MM.1S (cell line): ENCODE results near the gene KSR2.
"Not testable (repeated sequence)": the region's sequence is repeated elsewhere in the genome, so short reads cannot be mapped to it uniquely, and the experiment has no call there.

Experiments
- DNase-seq: peaks from one replicate; pipeline ENCODE4 v3.0.0-alpha.2; 2015
- H2AFZ ChIP-seq: fragments of 300-600 bp; sonication (generic); 2 replicates; pipeline ENCODE4 v1.6.0; 2016; ENCODE audit warnings: antibody characterized with exemption, low read length
- H3F3A ChIP-seq: fragments of 300-600 bp; sonication (generic); 2 replicates; pipeline ENCODE4 v1.6.1; 2016; ENCODE audit warnings: mild to moderate bottlenecking, antibody characterized with exemption, low read length, moderate library complexity, mixed read lengths; ENCODE audit not compliant: insufficient read depth
- H3K27ac ChIP-seq: fragments of 300-600 bp; sonication (generic); 2 replicates; pipeline ENCODE4 v1.5.1; 2016; ENCODE audit warnings: mild to moderate bottlenecking, low read length
- H3K27me3 ChIP-seq: fragments of 300-600 bp; sonication (generic); replicated peaks from 2 replicates; pipeline ENCODE4 v1.6.0; 2016; ENCODE audit warnings: low read length; ENCODE audit not compliant: insufficient read depth
- H3K36me3 ChIP-seq: fragments of 300-600 bp; sonication (generic); replicated peaks from 2 replicates; pipeline ENCODE4 v1.6.1; 2016; ENCODE audit warnings: mild to moderate bottlenecking, low read length, mixed read lengths; ENCODE audit not compliant: insufficient read depth
- H3K4me1 ChIP-seq: fragments of 300-600 bp; sonication (generic); 2 replicates; pipeline ENCODE4 v1.6.1; 2016; ENCODE audit warnings: low read length, mixed read lengths
- H3K4me2 ChIP-seq: fragments of 300-600 bp; sonication (generic); 2 replicates; pipeline ENCODE4 v1.6.0; 2016; ENCODE audit warnings: low read depth, low read length
- H3K4me3 ChIP-seq: fragments of 300-600 bp; sonication (generic); 2 replicates; pipeline ENCODE4 v1.5.1; 2016; ENCODE audit warnings: low read length, mixed read lengths
- H3K79me2 ChIP-seq: fragments of 300-600 bp; sonication (generic); 2 replicates; pipeline ENCODE4 v1.6.1; 2016; ENCODE audit warnings: mixed run types, low read length, mixed read lengths
- H3K9ac ChIP-seq: fragments of 300-600 bp; sonication (generic); 2 replicates; pipeline ENCODE4 v1.6.1; 2016; ENCODE audit warnings: low read length, mixed read lengths
- H3K9me2 ChIP-seq: fragments of 300-600 bp; sonication (generic); replicated peaks from 2 replicates; pipeline ENCODE4 v1.6.1; 2016; ENCODE audit warnings: mild to moderate bottlenecking, low read length, mixed read lengths; ENCODE audit not compliant: insufficient read depth
- H3K9me3 ChIP-seq: fragments of 300-600 bp; sonication (generic); replicated peaks from 2 replicates; pipeline ENCODE4 v1.6.1; 2016; ENCODE audit warnings: mild to moderate bottlenecking, low read length, mixed read lengths; ENCODE audit not compliant: insufficient read depth
- H4K20me1 ChIP-seq: fragments of 300-600 bp; sonication (generic); 2 replicates; pipeline ENCODE4 v1.6.1; 2016; ENCODE audit warnings: mild to moderate bottlenecking, low read length, moderate library complexity, mixed read lengths; ENCODE audit not compliant: insufficient read depth
- EZH2 ChIP-seq: fragments of 300-600 bp; sonication (generic); optimal IDR thresholded peaks from 2 replicates; pipeline ENCODE3; 2017; ENCODE audit warnings: low read depth, mild to moderate bottlenecking, antibody characterized with exemption, low read length, mixed read lengths
- EZH2phosphoT487 ChIP-seq: fragments of 300-600 bp; sonication (generic); IDR thresholded peaks from 2 replicates; pipeline ENCODE4 v1.6.1; 2018; ENCODE audit warnings: antibody characterized with exemption, low read length
- TF ChIP-seq, protein P1 (sequence below): fragments of 300-600 bp; sonication (generic); IDR thresholded peaks from 2 replicates; pipeline ENCODE4 v1.5.1; 2016; ENCODE audit warnings: antibody characterized with exemption, low read length, mixed read lengths

Gene KSR2

DNA sequence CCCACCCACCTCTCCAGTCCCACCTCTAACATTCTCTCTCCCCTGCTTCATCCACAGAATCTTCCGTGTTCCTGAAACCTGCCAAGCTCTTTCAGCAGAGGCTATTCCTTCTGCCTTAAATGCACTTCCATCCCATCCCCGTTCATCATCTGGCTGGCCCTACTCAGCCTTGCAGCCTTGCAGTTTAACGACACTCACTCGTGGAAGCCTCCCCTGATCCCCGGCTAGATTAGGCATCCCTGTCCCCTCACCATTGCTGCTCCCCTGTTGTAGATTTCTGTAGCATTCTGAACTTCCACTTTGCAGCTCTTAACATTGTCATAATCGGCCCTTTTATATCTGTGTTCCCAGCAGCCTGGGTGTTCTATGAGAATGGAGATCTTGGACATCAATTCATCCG is 326.9 kb downstream of the KSR2 start:
- H3K79me2 ChIP-seq, result no peaks in the 10 kb centered on the region
- H3K4me2 ChIP-seq, result no peak overlapping the region
- no peaks in the 10 kb centered on the region for H3F3A ChIP-seq
- no peak for TF ChIP-seq EZH2phosphoT487
- no peak for TF ChIP-seq EZH2
- TF ChIP-seq, protein P1, sequence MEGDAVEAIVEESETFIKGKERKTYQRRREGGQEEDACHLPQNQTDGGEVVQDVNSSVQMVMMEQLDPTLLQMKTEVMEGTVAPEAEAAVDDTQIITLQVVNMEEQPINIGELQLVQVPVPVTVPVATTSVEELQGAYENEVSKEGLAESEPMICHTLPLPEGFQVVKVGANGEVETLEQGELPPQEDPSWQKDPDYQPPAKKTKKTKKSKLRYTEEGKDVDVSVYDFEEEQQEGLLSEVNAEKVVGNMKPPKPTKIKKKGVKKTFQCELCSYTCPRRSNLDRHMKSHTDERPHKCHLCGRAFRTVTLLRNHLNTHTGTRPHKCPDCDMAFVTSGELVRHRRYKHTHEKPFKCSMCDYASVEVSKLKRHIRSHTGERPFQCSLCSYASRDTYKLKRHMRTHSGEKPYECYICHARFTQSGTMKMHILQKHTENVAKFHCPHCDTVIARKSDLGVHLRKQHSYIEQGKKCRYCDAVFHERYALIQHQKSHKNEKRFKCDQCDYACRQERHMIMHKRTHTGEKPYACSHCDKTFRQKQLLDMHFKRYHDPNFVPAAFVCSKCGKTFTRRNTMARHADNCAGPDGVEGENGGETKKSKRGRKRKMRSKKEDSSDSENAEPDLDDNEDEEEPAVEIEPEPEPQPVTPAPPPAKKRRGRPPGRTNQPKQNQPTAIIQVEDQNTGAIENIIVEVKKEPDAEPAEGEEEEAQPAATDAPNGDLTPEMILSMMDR, result no peak
- H3K9me3 ChIP-seq, result no peaks in the 10 kb centered on the region
- H3K4me1 ChIP-seq, result no peaks in the 10 kb centered on the region
- no peak overlapping the region for H3K9ac ChIP-seq
- no peaks in the 10 kb centered on the region for H4K20me1 ChIP-seq
- no peak overlapping the region for H2AFZ ChIP-seq
- no peaks in the 10 kb centered on the region; the same call in 1 of the 2 replicates for H3K27me3 ChIP-seq
- no peak for DNase-seq
- no peak overlapping the region for H3K4me3 ChIP-seq
- no peaks in the 10 kb centered on the region for H3K36me3 ChIP-seq
- H3K27ac ChIP-seq, result no peak overlapping the region
- no peaks in the 10 kb centered on the region for H3K9me2 ChIP-seq

DNA sequence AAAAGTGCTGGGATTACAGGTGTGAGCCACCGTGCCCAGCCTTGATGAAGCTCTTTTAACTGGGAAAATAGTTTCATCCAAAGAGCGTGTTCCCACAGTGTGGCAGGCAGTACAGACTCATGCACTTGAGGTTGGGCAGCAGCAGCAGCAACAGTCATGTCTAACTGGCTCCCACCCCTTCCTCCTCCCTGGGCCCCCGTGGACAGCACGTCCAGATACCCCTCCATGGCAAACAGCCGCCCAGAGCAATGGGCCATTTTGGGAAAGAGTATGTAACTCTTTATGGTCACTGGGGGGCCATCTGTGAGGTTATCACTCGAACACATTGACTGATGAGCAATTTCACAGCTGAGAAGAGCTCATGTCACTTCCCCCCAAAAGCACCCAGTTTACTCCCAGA is 328.3 kb downstream of the KSR2 start:
- Histone ChIP-seq H3K9me2 (no peaks in the 10 kb centered on the region), H3K79me2 (no peaks in the 10 kb centered on the region), H3K36me3 (no peaks in the 10 kb centered on the region), H4K20me1 (no peaks in the 10 kb centered on the region), H3K4me3 (no peak overlapping the region), H3K27ac (no peak overlapping the region), H2AFZ (no peak overlapping the region), H3F3A (no peaks in the 10 kb centered on the region), H3K9ac (no peak overlapping the region), H3K4me1 (no peaks in the 10 kb centered on the region), H3K9me3 (no peaks in the 10 kb centered on the region), H3K4me2 (no peak overlapping the region), H3K27me3 (no peaks in the 10 kb centered on the region)
- no peak for TF ChIP-seq EZH2phosphoT487
- TF ChIP-seq EZH2, result no peak
- TF ChIP-seq, protein P1, result no peak
- no peak for DNase-seq

DNA sequence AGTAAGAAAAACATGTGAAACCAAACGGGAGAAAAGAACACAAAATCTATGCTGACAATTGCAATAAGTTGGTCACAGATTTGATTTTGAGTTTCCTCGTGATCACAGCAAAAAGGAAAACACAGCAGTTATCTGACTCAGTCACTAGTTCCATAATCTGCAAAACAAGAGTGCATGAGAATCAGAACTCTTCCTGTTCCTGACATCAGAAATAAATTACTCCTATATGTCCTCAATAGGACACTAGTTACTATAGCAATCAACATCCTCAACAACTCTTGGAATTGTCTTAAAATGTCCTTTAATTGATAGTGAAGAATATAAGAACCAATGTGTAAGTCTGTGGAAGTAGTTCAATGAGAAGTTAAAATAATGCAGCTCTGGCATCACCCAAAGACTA is 339.3 kb downstream of the KSR2 start:
- TF ChIP-seq EZH2phosphoT487 (no peak), EZH2 (no peak)
- TF ChIP-seq, protein P1, result no peak

DNA sequence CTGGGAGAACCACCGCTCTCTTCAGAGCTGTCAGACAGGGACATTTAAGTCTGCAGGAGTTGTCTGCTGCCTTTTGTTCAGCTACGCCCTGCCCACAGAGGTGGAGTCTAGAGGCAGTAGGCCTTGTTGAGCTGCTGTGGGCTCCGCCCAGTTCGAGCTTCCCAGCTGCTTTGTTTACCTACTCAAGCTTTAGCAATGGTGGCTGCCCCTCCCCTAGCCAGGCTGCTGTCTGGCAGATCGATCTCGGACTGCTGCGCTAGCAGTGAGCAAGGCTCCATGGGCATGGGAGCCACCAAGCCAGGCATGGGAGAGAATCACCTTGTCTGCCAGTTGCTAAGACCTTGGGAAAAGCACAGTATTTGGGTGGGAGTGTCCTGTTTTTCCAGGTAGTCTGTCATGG is 340.1 kb downstream of the KSR2 start:
- H3K9ac ChIP-seq, H3K27me3 ChIP-seq, H3K4me3 ChIP-seq, DNase-seq, H3K9me2 ChIP-seq, H3K4me1 ChIP-seq, H4K20me1 ChIP-seq, H3K4me2 ChIP-seq, H3K36me3 ChIP-seq, H3F3A ChIP-seq, H3K79me2 ChIP-seq, H3K9me3 ChIP-seq, H2AFZ ChIP-seq, H3K27ac ChIP-seq: not testable (repeated sequence)

More for the DNA sequence above, 339.3 kb downstream of the KSR2 start:
- H3K4me2 ChIP-seq, result no peak overlapping the region
- H3K9me2 ChIP-seq, result no peaks in the 10 kb centered on the region
- H3K4me3 ChIP-seq, result no peak overlapping the region
- H3K9me3 ChIP-seq, result no peaks in the 10 kb centered on the region
- no peak for DNase-seq
- no peaks in the 10 kb centered on the region for H4K20me1 ChIP-seq
- no peak overlapping the region for H3K9ac ChIP-seq
- no peaks in the 10 kb centered on the region for H3K36me3 ChIP-seq
- no peaks in the 10 kb centered on the region for H3K4me1 ChIP-seq
- H3K79me2 ChIP-seq, result no peaks in the 10 kb centered on the region
- no peaks in the 10 kb centered on the region for H3K27me3 ChIP-seq
- no peaks in the 10 kb centered on the region for H3F3A ChIP-seq
- H3K27ac ChIP-seq, result no peak overlapping the region
- H2AFZ ChIP-seq, result no peak overlapping the region
